ENCODE results near the gene ZNF35.

Gene ZNF35

GRCh38 chr3:44685128-44685800, 36.7 kb downstream of the ZNF35 start:
- DNase-seq: no peak

DNA sequence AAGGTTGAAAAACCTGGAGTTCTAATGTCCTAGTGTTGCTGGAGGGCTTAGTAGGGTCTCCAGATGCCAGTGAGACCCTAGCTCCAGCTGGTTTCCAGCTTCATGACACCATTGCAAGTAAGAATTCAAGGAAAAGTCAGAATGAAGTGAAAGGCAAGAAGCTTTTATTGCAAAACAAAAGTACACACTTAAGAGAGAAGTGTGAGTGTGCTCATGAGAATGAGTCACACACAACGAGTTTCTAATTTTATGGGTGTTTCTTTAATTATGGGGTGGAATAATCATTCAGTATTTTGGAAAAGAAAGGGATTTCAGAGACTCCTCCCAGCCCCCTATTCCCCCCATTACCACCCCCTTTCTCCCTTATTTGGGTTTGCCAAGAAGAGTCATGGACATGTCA, 39.4 kb downstream of the ZNF35 start:
- no peak for DNase-seq

Measured in NCI-H187 treated with DMSO at 0.1 percent for 48 hours (cell line).